SK-N-SH (cell line): ENCODE data around the gene RWDD3. TPM values are rescaled to one million over a fixed set of nuclear protein-coding genes. Genes with fewer than 3 reads are reported as not detected.

Source experiments
- CTCF ChIA-PET: fragments of 300-600, 350-600 bp; formaldehyde crosslinking; extraction: SDS; loops from one replicate; lab custom pipeline; 2021; lab: Yijun Ruan, JAX
- POLR2A ChIA-PET: fragments of 350-600 bp; sonication (Branson Sonifier 250); formaldehyde crosslinking; extraction: SDS; loops from one replicate; lab custom pipeline; 2020; ENCODE audit warnings: antibody characterized with exemption, inconsistent platforms; lab: Yijun Ruan, JAX
- DNase-seq: peaks from one replicate; pipeline ENCODE4 v3.0.0; 2012
- H2AFZ ChIP-seq: fragments of 200-600 bp; sonication (generic); 2 replicates; pipeline ENCODE4 v1.8.1; 2016; ENCODE audit warnings: antibody characterized with exemption, mild to moderate bottlenecking, low read depth
- H3F3A ChIP-seq: fragments of 200-600 bp; sonication (generic); replicated peaks from 2 replicates; pipeline ENCODE3; 2016; ENCODE audit warnings: antibody characterized with exemption, mild to moderate bottlenecking; ENCODE audit not compliant: insufficient read depth
- H3K27ac ChIP-seq, 2 experiments: fragments of 200-500 bp in 1 of 2; fragments of 200-600 bp in 1 of 2; sonication (Bioruptor generic) in 1 of 2; sonication (generic), shearing (Covaris generic) in 1 of 2; 2 replicates each; pipeline versions ENCODE4 v1.5.1 to v1.6.1; 2014 to 2016; ENCODE audit warnings: low read depth in 2 of 2, inconsistent platforms in 1 of 2, low read length in 1 of 2, mild to moderate bottlenecking in 1 of 2, mixed read lengths in 1 of 2
- H3K27me3 ChIP-seq: fragments of 200-600 bp; sonication (generic), shearing (Covaris generic); 2 replicates; pipeline ENCODE4 v1.6.1; 2016; ENCODE audit warnings: mixed run types; ENCODE audit not compliant: insufficient read depth
- H3K36me3 ChIP-seq, 2 experiments: fragments of 200-500 bp in 1 of 2; fragments of 200-600 bp in 1 of 2; sonication (Bioruptor generic) in 1 of 2; sonication (generic) in 1 of 2; replicated peaks in 1 of 2; 2 replicates each; pipeline versions ENCODE3 to v1.5.1; 2014 to 2016; ENCODE audit warnings: low read length in 1 of 2, mild to moderate bottlenecking in 1 of 2; ENCODE audit not compliant: insufficient read depth in 2 of 2, control insufficient read depth in 1 of 2
- H3K4me1 ChIP-seq, 2 experiments: fragments of 200-500 bp in 1 of 2; fragments of 200-600 bp in 1 of 2; sonication (Bioruptor generic) in 1 of 2; sonication (generic), shearing (Covaris generic) in 1 of 2; 2 replicates each; pipeline versions ENCODE4 v1.5.1 to v1.6.1; 2014 to 2016; ENCODE audit warnings: low read depth in 1 of 2, low read length in 1 of 2, mixed run types in 1 of 2; ENCODE audit not compliant: insufficient read depth in 2 of 2, control insufficient read depth in 1 of 2
- H3K4me2 ChIP-seq: fragments of 200-600 bp; sonication (generic), shearing (Covaris generic); 2 replicates; pipeline ENCODE4 v1.6.1; 2017; ENCODE audit warnings: mixed run types
- H3K4me3 ChIP-seq, 2 experiments: fragments of 200-500 bp in 1 of 2; fragments of 200-600 bp in 1 of 2; sonication (Bioruptor generic) in 1 of 2; sonication (generic), shearing (Covaris generic) in 1 of 2; 2 replicates each; pipeline versions ENCODE4 v1.5.1 to v1.8.1; 2014 to 2016; ENCODE audit warnings: low read depth in 2 of 2, inconsistent platforms in 1 of 2, low read length in 1 of 2, mild to moderate bottlenecking in 1 of 2, mixed read lengths in 1 of 2, moderate library complexity in 1 of 2
- H3K79me2 ChIP-seq: fragments of 200-600 bp; sonication (generic); 2 replicates; pipeline ENCODE4 v1.8.1; 2017; ENCODE audit warnings: mild to moderate bottlenecking; ENCODE audit not compliant: insufficient read depth
- H3K9ac ChIP-seq: fragments of 200-600 bp; sonication (generic); 2 replicates; pipeline ENCODE4 v1.6.1; 2017; ENCODE audit warnings: mixed run types
- H3K9me2 ChIP-seq: fragments of 200-600 bp; sonication (generic); 2 replicates; pipeline ENCODE4 v1.6.1; 2017; ENCODE audit warnings: mixed run types
- H3K9me3 ChIP-seq: fragments of 200-600 bp; sonication (generic); 2 replicates; pipeline ENCODE4 v1.6.1; 2017; ENCODE audit warnings: mixed run types, mild to moderate bottlenecking, moderate library complexity
- H4K20me1 ChIP-seq: fragments of 200-600 bp; sonication (generic); 2 replicates; pipeline ENCODE4 v1.6.1; 2017; ENCODE audit warnings: mild to moderate bottlenecking, mixed run types; ENCODE audit not compliant: insufficient read depth
- CHD2 ChIP-seq: fragments of 150-350 bp; IDR thresholded peaks from 2 replicates; pipeline ENCODE4 v1.6.1; 2018; ENCODE audit warnings: low read length; ENCODE audit not compliant: partially characterized antibody
- ELF1 ChIP-seq: IDR thresholded peaks from 2 replicates; pipeline ENCODE4 v1.4.0; 2012
- EP300 ChIP-seq, 2 experiments: IDR thresholded peaks; 2 replicates each; pipeline versions ENCODE4 v1.4.0 to v1.6.1; 2012; ENCODE audit warnings: borderline replicate concordance in 1 of 2, low read depth in 1 of 2, low read length in 1 of 2
- FOSL2 ChIP-seq: IDR thresholded peaks from 2 replicates; pipeline ENCODE4 v1.4.0; 2012; ENCODE audit warnings: low read depth, mild to moderate bottlenecking, moderate library complexity, borderline replicate concordance
- NFIC ChIP-seq: IDR thresholded peaks from 2 replicates; pipeline ENCODE4 v1.4.0; 2012; ENCODE audit warnings: borderline replicate concordance
- RAD21 ChIP-seq: IDR thresholded peaks from 2 replicates; pipeline ENCODE4 v1.6.1; 2012; ENCODE audit warnings: mild to moderate bottlenecking, low read length
- RCOR1 ChIP-seq: fragments of 150-350 bp; IDR thresholded peaks from 2 replicates; pipeline ENCODE4 v1.6.1; 2017; ENCODE audit warnings: antibody characterized with exemption, low read length
- RFX5 ChIP-seq: IDR thresholded peaks from 2 replicates; pipeline ENCODE4 v1.6.1; 2012; ENCODE audit warnings: mild to moderate bottlenecking, improper control_type of control experiment, low read length
- RXRA ChIP-seq: IDR thresholded peaks from 2 replicates; pipeline ENCODE4 v1.4.0; 2012; ENCODE audit warnings: low read depth, mild to moderate bottlenecking, borderline replicate concordance
- SIN3A ChIP-seq: IDR thresholded peaks from 2 replicates; pipeline ENCODE4 v1.6.1; 2012; ENCODE audit warnings: low read depth, mild to moderate bottlenecking, low read length, moderate library complexity, borderline replicate concordance
- SMC3 ChIP-seq: IDR thresholded peaks from 2 replicates; pipeline ENCODE4 v1.6.1; 2012; ENCODE audit warnings: low read depth, low read length, improper control_type of control experiment
- TAF1 ChIP-seq: IDR thresholded peaks from 2 replicates; pipeline ENCODE4 v1.6.1; 2012; ENCODE audit warnings: low read depth, mild to moderate bottlenecking, low read length, moderate library complexity, borderline replicate concordance
- TEAD4 ChIP-seq: IDR thresholded peaks from 2 replicates; pipeline ENCODE4 v1.4.0; 2012; ENCODE audit warnings: mild to moderate bottlenecking, borderline replicate concordance; ENCODE audit not compliant: insufficient read depth
- YY1 ChIP-seq: IDR thresholded peaks from 2 replicates; pipeline ENCODE4 v1.4.0; 2012; ENCODE audit warnings: low read depth, mild to moderate bottlenecking
- whole genome bisulfite sequencing: methylation state at CpG from one replicate; pipeline ENCODE4 v1.1.6; 2017; ENCODE audit warnings: low lambda C conversion rate; 5-methylcytosine and 5-hydroxymethylcytosine counted together
- polyA plus RNA-seq, 3 experiments: library from polyadenylated mRNA; depleted of rRNA; stranded (reverse); fragments of >200 nt; gene quantifications; 2 replicates each; pipeline ENCODE4 v1.2.3, GENCODE V29; 2012
- TF ChIP-seq, protein P1 (sequence below): fragments of 150-350 bp; IDR thresholded peaks from 2 replicates; pipeline ENCODE4 v1.6.1; 2017; ENCODE audit warnings: antibody characterized with exemption, low read length, low read depth, borderline replicate concordance
- TF ChIP-seq, protein P2 (sequence below): fragments of 200-600 bp; sonication (generic); IDR thresholded peaks from 2 replicates; pipeline ENCODE4 v1.6.1; 2017; ENCODE audit warnings: antibody characterized with exemption, mild to moderate bottlenecking, moderate library complexity
- TF ChIP-seq, protein P3 (sequence below): fragments of 150-350 bp; IDR thresholded peaks from 2 replicates; pipeline ENCODE4 v1.6.1; 2016; ENCODE audit warnings: mild to moderate bottlenecking, low read depth, low read length
- TF ChIP-seq, protein P4 (sequence below): IDR thresholded peaks from 2 replicates; pipeline ENCODE4 v1.6.1; 2012; ENCODE audit warnings: mild to moderate bottlenecking, low read depth, low read length, moderate library complexity
- TF ChIP-seq, protein P5 (sequence below): IDR thresholded peaks from 2 replicates; pipeline ENCODE4 v1.4.0; 2012; ENCODE audit warnings: low read depth

Gene RWDD3
- polyA plus RNA-seq, 1 of the 3 experiments (the other 2 are of a cell fraction), result 11.9 TPM

DNA sequence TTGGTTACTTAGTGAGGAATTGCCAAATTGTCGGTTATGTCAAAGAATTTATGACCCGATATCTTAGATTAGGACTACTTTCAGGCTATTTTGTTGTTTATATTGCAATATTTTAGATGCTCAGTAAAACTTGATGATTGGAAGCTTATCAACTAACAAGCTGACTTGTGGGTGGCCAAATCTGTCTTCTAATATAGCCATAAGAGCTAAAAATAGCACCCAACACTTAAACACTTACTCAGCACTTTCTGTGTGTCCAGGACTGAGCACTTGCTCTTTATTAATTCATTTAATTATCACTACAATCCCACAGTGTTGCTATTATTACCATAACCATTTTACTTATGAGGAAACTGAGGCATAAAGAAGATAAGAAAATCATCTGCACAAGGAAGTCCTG, 50.4 kb downstream of the RWDD3 start:
- Histone ChIP-seq H3K9me2 (0 out of 2 replicates have a peak, but pooled peaks cover 2% of the 10 kb centered on the region), H3K4me3 (no peak overlapping the region)
- TF ChIP-seq, protein P1, sequence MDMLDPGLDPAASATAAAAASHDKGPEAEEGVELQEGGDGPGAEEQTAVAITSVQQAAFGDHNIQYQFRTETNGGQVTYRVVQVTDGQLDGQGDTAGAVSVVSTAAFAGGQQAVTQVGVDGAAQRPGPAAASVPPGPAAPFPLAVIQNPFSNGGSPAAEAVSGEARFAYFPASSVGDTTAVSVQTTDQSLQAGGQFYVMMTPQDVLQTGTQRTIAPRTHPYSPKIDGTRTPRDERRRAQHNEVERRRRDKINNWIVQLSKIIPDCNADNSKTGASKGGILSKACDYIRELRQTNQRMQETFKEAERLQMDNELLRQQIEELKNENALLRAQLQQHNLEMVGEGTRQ, result no peak
- no peak for TF ChIP-seq RCOR1
- TF ChIP-seq, protein P2, sequence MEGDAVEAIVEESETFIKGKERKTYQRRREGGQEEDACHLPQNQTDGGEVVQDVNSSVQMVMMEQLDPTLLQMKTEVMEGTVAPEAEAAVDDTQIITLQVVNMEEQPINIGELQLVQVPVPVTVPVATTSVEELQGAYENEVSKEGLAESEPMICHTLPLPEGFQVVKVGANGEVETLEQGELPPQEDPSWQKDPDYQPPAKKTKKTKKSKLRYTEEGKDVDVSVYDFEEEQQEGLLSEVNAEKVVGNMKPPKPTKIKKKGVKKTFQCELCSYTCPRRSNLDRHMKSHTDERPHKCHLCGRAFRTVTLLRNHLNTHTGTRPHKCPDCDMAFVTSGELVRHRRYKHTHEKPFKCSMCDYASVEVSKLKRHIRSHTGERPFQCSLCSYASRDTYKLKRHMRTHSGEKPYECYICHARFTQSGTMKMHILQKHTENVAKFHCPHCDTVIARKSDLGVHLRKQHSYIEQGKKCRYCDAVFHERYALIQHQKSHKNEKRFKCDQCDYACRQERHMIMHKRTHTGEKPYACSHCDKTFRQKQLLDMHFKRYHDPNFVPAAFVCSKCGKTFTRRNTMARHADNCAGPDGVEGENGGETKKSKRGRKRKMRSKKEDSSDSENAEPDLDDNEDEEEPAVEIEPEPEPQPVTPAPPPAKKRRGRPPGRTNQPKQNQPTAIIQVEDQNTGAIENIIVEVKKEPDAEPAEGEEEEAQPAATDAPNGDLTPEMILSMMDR, result no peak
- TF ChIP-seq, protein P3, sequence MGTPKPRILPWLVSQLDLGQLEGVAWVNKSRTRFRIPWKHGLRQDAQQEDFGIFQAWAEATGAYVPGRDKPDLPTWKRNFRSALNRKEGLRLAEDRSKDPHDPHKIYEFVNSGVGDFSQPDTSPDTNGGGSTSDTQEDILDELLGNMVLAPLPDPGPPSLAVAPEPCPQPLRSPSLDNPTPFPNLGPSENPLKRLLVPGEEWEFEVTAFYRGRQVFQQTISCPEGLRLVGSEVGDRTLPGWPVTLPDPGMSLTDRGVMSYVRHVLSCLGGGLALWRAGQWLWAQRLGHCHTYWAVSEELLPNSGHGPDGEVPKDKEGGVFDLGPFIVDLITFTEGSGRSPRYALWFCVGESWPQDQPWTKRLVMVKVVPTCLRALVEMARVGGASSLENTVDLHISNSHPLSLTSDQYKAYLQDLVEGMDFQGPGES, result no peak
- no peak for TF ChIP-seq SMC3
- TF ChIP-seq TEAD4, result no peak
- TF ChIP-seq EP300 (IDR thresholded peaks at IDR 0.05; ENCODE audit: borderline replicate concordance in 1 of 2, low read depth in 1 of 2, low read length in 1 of 2), result no peak
- TF ChIP-seq, all 33 proteins: peak for 0
- Histone ChIP-seq H2AFZ (no peak overlapping the region), H4K20me1 (no peaks in the 10 kb centered on the region), H3K27ac (no peak overlapping the region), H3K4me1 (peaks cover 0 to 3% of the 10 kb centered on the region in 2 experiments; a peak in 2 of 4 replicates), H3K27me3 (no peaks in the 10 kb centered on the region), H3F3A (no peaks in the 10 kb centered on the region), H3K4me2 (no peak overlapping the region), H3K79me2 (no peaks in the 10 kb centered on the region), H3K9me3 (no peaks in the 10 kb centered on the region), H3K36me3 (no peaks in the 10 kb centered on the region), H3K9ac (no peak overlapping the region)
- POLR2A ChIA-PET, result no interaction called here
- 61% methylated on average over 2 of the region's 2 CpGs for WGBS
- CTCF ChIA-PET, result no interaction called here
- no peak for DNase-seq

DNA sequence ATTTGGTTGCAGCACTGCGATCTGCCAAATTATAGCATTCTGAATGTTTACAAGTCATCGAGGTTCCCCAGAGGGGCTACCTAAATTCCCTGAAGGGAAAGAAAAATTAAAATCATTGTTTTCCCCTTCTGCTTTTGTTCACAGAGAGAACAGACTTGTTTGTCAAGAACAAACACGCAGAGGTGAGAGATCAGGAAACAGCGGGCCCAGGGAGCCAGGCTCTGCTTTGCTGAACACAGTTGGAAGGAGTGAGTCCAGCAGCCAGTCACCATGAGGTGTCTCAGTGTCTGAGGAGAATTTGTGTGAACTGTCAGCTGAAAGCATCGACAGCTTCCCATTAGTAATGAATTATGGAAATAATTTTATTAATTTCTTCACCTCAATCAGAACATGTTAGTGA, 52.5 kb downstream of the RWDD3 start:
- peaks cover 0 to 3% of the 10 kb centered on the region in 2 experiments; a peak in 2 of 4 replicates for H3K4me1 ChIP-seq
- H3K27me3 ChIP-seq, result no peaks in the 10 kb centered on the region
- H4K20me1 ChIP-seq, result no peaks in the 10 kb centered on the region
- 54% methylated on average over 5 of the region's 5 CpGs for WGBS
- POLR2A ChIA-PET, result no interaction called here
- no peak overlapping the region for H3K4me3 ChIP-seq
- no peak for DNase-seq
- no peak overlapping the region for H3K4me2 ChIP-seq
- no peak overlapping the region for H2AFZ ChIP-seq
- H3K9me2 ChIP-seq, result no peaks in the 10 kb centered on the region
- CTCF ChIA-PET, result interaction anchor here (0.9 kb wide), 1 partner anchor 368 kb away, joined by 5 read pairs; no protein-coding TSS in a partner anchor
- H3K9ac ChIP-seq, result no peak overlapping the region
- no peak overlapping the region for H3K27ac ChIP-seq
- H3K9me3 ChIP-seq, result no peaks in the 10 kb centered on the region
- no peaks in the 10 kb centered on the region for H3K36me3 ChIP-seq
- H3K79me2 ChIP-seq, result no peaks in the 10 kb centered on the region
- H3F3A ChIP-seq, result no peaks in the 10 kb centered on the region
- TF ChIP-seq TAF1 (no peak), RXRA (no peak), ELF1 (no peak), RFX5 (no peak), FOSL2 (no peak), RAD21 (no peak), CHD2 (no peak), SIN3A (no peak), NFIC (no peak), YY1 (no peak)
- TF ChIP-seq, protein P4, sequence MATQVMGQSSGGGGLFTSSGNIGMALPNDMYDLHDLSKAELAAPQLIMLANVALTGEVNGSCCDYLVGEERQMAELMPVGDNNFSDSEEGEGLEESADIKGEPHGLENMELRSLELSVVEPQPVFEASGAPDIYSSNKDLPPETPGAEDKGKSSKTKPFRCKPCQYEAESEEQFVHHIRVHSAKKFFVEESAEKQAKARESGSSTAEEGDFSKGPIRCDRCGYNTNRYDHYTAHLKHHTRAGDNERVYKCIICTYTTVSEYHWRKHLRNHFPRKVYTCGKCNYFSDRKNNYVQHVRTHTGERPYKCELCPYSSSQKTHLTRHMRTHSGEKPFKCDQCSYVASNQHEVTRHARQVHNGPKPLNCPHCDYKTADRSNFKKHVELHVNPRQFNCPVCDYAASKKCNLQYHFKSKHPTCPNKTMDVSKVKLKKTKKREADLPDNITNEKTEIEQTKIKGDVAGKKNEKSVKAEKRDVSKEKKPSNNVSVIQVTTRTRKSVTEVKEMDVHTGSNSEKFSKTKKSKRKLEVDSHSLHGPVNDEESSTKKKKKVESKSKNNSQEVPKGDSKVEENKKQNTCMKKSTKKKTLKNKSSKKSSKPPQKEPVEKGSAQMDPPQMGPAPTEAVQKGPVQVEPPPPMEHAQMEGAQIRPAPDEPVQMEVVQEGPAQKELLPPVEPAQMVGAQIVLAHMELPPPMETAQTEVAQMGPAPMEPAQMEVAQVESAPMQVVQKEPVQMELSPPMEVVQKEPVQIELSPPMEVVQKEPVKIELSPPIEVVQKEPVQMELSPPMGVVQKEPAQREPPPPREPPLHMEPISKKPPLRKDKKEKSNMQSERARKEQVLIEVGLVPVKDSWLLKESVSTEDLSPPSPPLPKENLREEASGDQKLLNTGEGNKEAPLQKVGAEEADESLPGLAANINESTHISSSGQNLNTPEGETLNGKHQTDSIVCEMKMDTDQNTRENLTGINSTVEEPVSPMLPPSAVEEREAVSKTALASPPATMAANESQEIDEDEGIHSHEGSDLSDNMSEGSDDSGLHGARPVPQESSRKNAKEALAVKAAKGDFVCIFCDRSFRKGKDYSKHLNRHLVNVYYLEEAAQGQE, result no peak
- TF ChIP-seq, protein P1, result no peak
- TF ChIP-seq, protein P5, sequence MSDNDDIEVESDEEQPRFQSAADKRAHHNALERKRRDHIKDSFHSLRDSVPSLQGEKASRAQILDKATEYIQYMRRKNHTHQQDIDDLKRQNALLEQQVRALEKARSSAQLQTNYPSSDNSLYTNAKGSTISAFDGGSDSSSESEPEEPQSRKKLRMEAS, result no peak
